IMR-90 (cell line): ENCODE measurements around the gene FJX1. TPM values are rescaled to one million over a fixed set of nuclear protein-coding genes. Genes with fewer than 3 reads are reported as not detected.

ENCODE experiments used
- ATAC-seq: fragments of 200-7000 bp; cut with Tn5 transposase; 2 replicates; pipeline ENCODE4 v1.9.1; 2020; ENCODE audit warnings: low read depth, mild to moderate bottlenecking, moderate library complexity
- BruUV-seq: library from RNA; stranded (reverse); fragments of 400-500 nt; replicated peaks from 2 replicates; lab custom pipeline; 2021; lab: Mats Ljungman, UMichigan
- CTCF ChIA-PET: fragments of 300-600 bp; formaldehyde crosslinking; extraction: SDS; loops from one replicate; lab custom pipeline; 2021; ENCODE audit warnings: antibody characterized with exemption; lab: Yijun Ruan, JAX
- POLR2A ChIA-PET: fragments of 300-600 bp; sonication (Branson Sonifier 250); formaldehyde crosslinking; loops from one replicate; lab custom pipeline; 2022; ENCODE audit warnings: antibody characterized with exemption; ENCODE audit not compliant: unreplicated experiment; lab: Charles Lee
- DNase-seq: peaks from one replicate; pipeline ENCODE4 v3.0.0; 2013
- H2AFZ ChIP-seq: replicated peaks from 2 replicates; pipeline ENCODE3; 2013; ENCODE audit warnings: low read length, mild to moderate bottlenecking; ENCODE audit not compliant: poor library complexity
- H2AK5ac ChIP-seq: 2 replicates; pipeline ENCODE4 v1.6.1; 2013; ENCODE audit warnings: low read depth, low read length, inconsistent platforms
- H2AK9ac ChIP-seq: replicated peaks from 2 replicates; pipeline ENCODE3; 2013; ENCODE audit warnings: mild to moderate bottlenecking, low read depth, low read length, moderate library complexity; ENCODE audit not compliant: poor library complexity
- H2BK120ac ChIP-seq: 2 replicates; pipeline ENCODE4 v1.6.1; 2013; ENCODE audit warnings: low read depth, low read length, inconsistent platforms
- H2BK15ac ChIP-seq: 3 replicates; pipeline ENCODE4 v1.6.1; 2013; ENCODE audit warnings: low read depth, low read length, inconsistent platforms
- H2BK20ac ChIP-seq: 2 replicates; pipeline ENCODE4 v1.6.1; 2013; ENCODE audit warnings: low read depth, mild to moderate bottlenecking, inconsistent platforms, low read length, moderate library complexity
- H2BK5ac ChIP-seq: 2 replicates; pipeline ENCODE4 v1.6.1; 2013; ENCODE audit warnings: mild to moderate bottlenecking, low read depth, low read length, inconsistent platforms; ENCODE audit not compliant: poor library complexity, severe bottlenecking
- H3K14ac ChIP-seq: replicated peaks from 2 replicates; pipeline ENCODE4 v1.6.1; 2013; ENCODE audit warnings: low read depth, low read length, inconsistent platforms
- H3K18ac ChIP-seq: 2 replicates; pipeline ENCODE4 v1.6.1; 2013; ENCODE audit warnings: low read depth, low read length, control low read depth
- H3K23ac ChIP-seq: 2 replicates; pipeline ENCODE4 v1.6.1; 2013; ENCODE audit warnings: low read depth, low read length, inconsistent platforms
- H3K27ac ChIP-seq: 2 replicates; pipeline ENCODE4 v1.5.1; 2013; ENCODE audit warnings: mild to moderate bottlenecking, control low read depth, low read length; ENCODE audit not compliant: insufficient read depth
- H3K27me3 ChIP-seq: 2 replicates; pipeline ENCODE4 v1.6.1; 2013; ENCODE audit warnings: low read length; ENCODE audit not compliant: control insufficient read depth, insufficient read depth
- H3K36me3 ChIP-seq: 2 replicates; pipeline ENCODE4 v1.6.1; 2013; ENCODE audit warnings: low read length, mixed read lengths; ENCODE audit not compliant: control insufficient read depth, insufficient read depth
- H3K4ac ChIP-seq: 2 replicates; pipeline ENCODE4 v1.6.1; 2013; ENCODE audit warnings: low read depth, low read length, inconsistent platforms
- H3K4me1 ChIP-seq: 2 replicates; pipeline ENCODE4 v1.6.1; 2013; ENCODE audit warnings: low read length, mixed read lengths; ENCODE audit not compliant: control insufficient read depth, insufficient read depth
- H3K4me2 ChIP-seq: 2 replicates; pipeline ENCODE4 v1.6.1; 2013; ENCODE audit warnings: low read depth, mild to moderate bottlenecking, control low read depth, low read length, moderate library complexity
- H3K4me3 ChIP-seq: 2 replicates; pipeline ENCODE4 v1.5.1; 2013; ENCODE audit warnings: low read depth, mild to moderate bottlenecking, control low read depth, low read length, moderate library complexity; ENCODE audit not compliant: insufficient read depth
- H3K56ac ChIP-seq: 2 replicates; pipeline ENCODE4 v1.6.1; 2013; ENCODE audit warnings: low read length, inconsistent platforms; ENCODE audit not compliant: insufficient read depth; ENCODE audit errors: extremely low read depth
- H3K79me1 ChIP-seq, 2 experiments: 2 replicates each; pipeline ENCODE4 v1.6.1; 2013; ENCODE audit warnings: low read length in 2 of 2, inconsistent platforms in 1 of 2, low read depth in 1 of 2
- H3K9ac ChIP-seq: 2 replicates; pipeline ENCODE4 v1.6.1; 2013; ENCODE audit warnings: low read depth, low read length, control low read depth
- H3K9me1 ChIP-seq: 2 replicates; pipeline ENCODE4 v1.6.1; 2013; ENCODE audit warnings: low read length, inconsistent platforms; ENCODE audit not compliant: insufficient read depth
- H3K9me3 ChIP-seq: 2 replicates; pipeline ENCODE4 v1.6.1; 2013; ENCODE audit warnings: low read length; ENCODE audit not compliant: control insufficient read depth, insufficient read depth
- H4K20me1 ChIP-seq: 2 replicates; pipeline ENCODE4 v1.6.1; 2013; ENCODE audit warnings: low read length, inconsistent platforms; ENCODE audit not compliant: insufficient read depth
- H4K5ac ChIP-seq: 2 replicates; pipeline ENCODE4 v1.6.1; 2013; ENCODE audit warnings: mild to moderate bottlenecking, low read depth, low read length, control low read depth
- H4K8ac ChIP-seq, 2 experiments: 2 replicates each; pipeline ENCODE4 v1.6.1; 2013; ENCODE audit warnings: low read depth in 2 of 2, low read length in 2 of 2, control low read depth in 1 of 2, inconsistent platforms in 1 of 2
- H4K91ac ChIP-seq: 2 replicates; pipeline ENCODE4 v1.6.1; 2013; ENCODE audit warnings: low read depth, low read length, inconsistent platforms; ENCODE audit not compliant: insufficient read depth
- BHLHE40 ChIP-seq: fragments of 150-350 bp; IDR thresholded peaks from 2 replicates; pipeline ENCODE4 v1.6.1; 2016; ENCODE audit warnings: mild to moderate bottlenecking, low read depth, low read length
- CEBPB ChIP-seq: IDR thresholded peaks from 2 replicates; pipeline ENCODE4 v1.6.1; 2012; ENCODE audit warnings: low read depth, low read length, improper control_type of control experiment
- CHD1 ChIP-seq: IDR thresholded peaks from 2 replicates; pipeline ENCODE4 v1.6.1; 2012; ENCODE audit warnings: low read depth, low read length, improper control_type of control experiment
- CTCF ChIP-seq: conservative IDR thresholded peaks from 2 replicates; pipeline ENCODE4 v1.5.1; 2012; ENCODE audit warnings: mild to moderate bottlenecking, low read depth, low read length, improper control_type of control experiment
- ELK1 ChIP-seq: fragments of 150-350 bp; IDR thresholded peaks from 2 replicates; pipeline ENCODE4 v1.6.1; 2016; ENCODE audit warnings: low read depth, mild to moderate bottlenecking, low read length, moderate library complexity, borderline replicate concordance
- FOS ChIP-seq: fragments of 150-350 bp; IDR thresholded peaks from 2 replicates; pipeline ENCODE4 v1.6.1; 2016; ENCODE audit warnings: low read depth, low read length
- MAFK ChIP-seq: IDR thresholded peaks from 2 replicates; pipeline ENCODE4 v1.6.1; 2012; ENCODE audit warnings: low read depth, low read length, improper control_type of control experiment
- MAZ ChIP-seq: IDR thresholded peaks from 2 replicates; pipeline ENCODE4 v1.6.1; 2012; ENCODE audit warnings: low read depth, mild to moderate bottlenecking, low read length, improper control_type of control experiment, moderate library complexity, borderline replicate concordance
- MXI1 ChIP-seq: IDR thresholded peaks from 2 replicates; pipeline ENCODE4 v1.6.1; 2012; ENCODE audit warnings: low read depth, mild to moderate bottlenecking, low read length, moderate library complexity, borderline replicate concordance
- NFE2L2 ChIP-seq: fragments of 150-350 bp; IDR thresholded peaks from 2 replicates; pipeline ENCODE4 v1.6.1; 2016; ENCODE audit warnings: low read depth, mild to moderate bottlenecking, low read length
- POLR2A ChIP-seq: IDR thresholded peaks from 2 replicates; pipeline ENCODE4 v1.6.1; 2012; ENCODE audit warnings: mild to moderate bottlenecking, low read depth, low read length
- RAD21 ChIP-seq: IDR thresholded peaks from 2 replicates; pipeline ENCODE4 v1.6.1; 2012; ENCODE audit warnings: low read length, improper control_type of control experiment
- RFX5 ChIP-seq: IDR thresholded peaks from 2 replicates; pipeline ENCODE4 v1.8.0; 2012; ENCODE audit warnings: low read depth, mild to moderate bottlenecking, low read length, moderate library complexity
- SMC3 ChIP-seq: fragments of 150-350 bp; IDR thresholded peaks from 2 replicates; pipeline ENCODE4 v1.6.1; 2016; ENCODE audit warnings: low read depth, mild to moderate bottlenecking, antibody characterized with exemption, low read length, moderate library complexity
- USF2 ChIP-seq: fragments of 150-350 bp; IDR thresholded peaks from 2 replicates; pipeline ENCODE4 v1.6.1; 2017; ENCODE audit warnings: mild to moderate bottlenecking, antibody characterized with exemption, low read length, low read depth
- WGBS, 2 experiments: methylation state at CpG; one replicate each; pipeline versions ENCODE4 v1.1.5 to v1.1.7; 2013; ENCODE audit warnings: missing lambda C conversion rate in 2 of 2; ENCODE audit not compliant: insufficient read length in 1 of 2; ENCODE audit errors: extremely low coverage in 2 of 2; 5-methylcytosine and 5-hydroxymethylcytosine counted together
- dilution Hi-C: fragments of 300-500 bp; cut with HindIII; formaldehyde crosslinking; loops from one replicate; pipeline ENCODE4 v1.14.3; 2018; ENCODE audit warnings: low sequenced_read_pairs; ENCODE audit not compliant: unreplicated experiment
- in situ Hi-C: fragments of 300-500 bp; cut with MboI; formaldehyde crosslinking; loops from 3 replicates; pipeline ENCODE4 v1.14.3; 2019; ENCODE audit warnings: low sequenced_read_pairs, inconsistent platforms, mixed read lengths
- intact Hi-C: fragments of 100-400 bp; cut with micrococcal nuclease; formaldehyde crosslinking; loops from 2 replicates; pipeline ENCODE4 v1.10.0; 2022
- polyA plus RNA-seq, 3 experiments: library from polyadenylated mRNA; depleted of rRNA; stranded (reverse); fragments of >200 nt; gene quantifications; 2 replicates each; pipeline ENCODE4 v1.2.3, GENCODE V29; 2012; ENCODE audit warnings: low replicate concordance in 1 of 3
- total RNA-seq: library from RNA; depleted of rRNA; stranded (reverse); fragments of >200 nt; gene quantifications from 2 replicates; pipeline ENCODE4 v1.2.3, GENCODE V29; 2012

The FJX1 gene
- total and polyA plus RNA-seq, 2 of the 4 experiments (the other 2 are of a cell fraction), result 8.4 to 11.2 TPM

- Histone ChIP-seq H3K18ac (no peak overlapping the region), H2BK120ac (no peak overlapping the region), H3K9me3 (no peaks in the 10 kb centered on the region), H2AK9ac (no peak overlapping the region), H4K8ac (no peak overlapping the region), H3K36me3 (no peaks in the 10 kb centered on the region), H3K79me1 (no peaks in the 10 kb centered on the region), H3K14ac (no peak overlapping the region), H3K4me1 (peaks cover 2% of the 10 kb centered on the region; the same call in 1 of the 2 replicates), H3K56ac (no peak overlapping the region), H3K4me2 (no peak overlapping the region), H4K20me1 (no peaks in the 10 kb centered on the region), H2BK5ac (no peak overlapping the region), H3K23ac (no peak overlapping the region; the same call in 1 of the 2 replicates), H3K9ac (no peak overlapping the region), H3K27me3 (peaks cover 7% of the 10 kb centered on the region; the same call in 1 of the 2 replicates), H3K4me3 (no peak overlapping the region), H3K9me1 (no peaks in the 10 kb centered on the region), H2BK15ac (no peak overlapping the region), H2AK5ac (no peak overlapping the region), H3K27ac (no peak overlapping the region), H2BK20ac (no peak overlapping the region), H3K4ac (no peak overlapping the region), H2AFZ (no peak overlapping the region), H4K5ac (no peak overlapping the region), H4K91ac (no peak overlapping the region)
- no peak for TF ChIP-seq SMC3
- no peak for TF ChIP-seq NFE2L2
- TF ChIP-seq CTCF, result no peak
- no peak for TF ChIP-seq RAD21
- TF ChIP-seq POLR2A, result no peak
- no peak for TF ChIP-seq MAZ
- TF ChIP-seq USF2, result no peak
- TF ChIP-seq RFX5, result no peak
- TF ChIP-seq BHLHE40, result no peak
- TF ChIP-seq CEBPB, result no peak
- no peak for TF ChIP-seq CHD1
- no peak for TF ChIP-seq FOS
- no peak for TF ChIP-seq MAFK
- TF ChIP-seq MXI1, result no peak
- TF ChIP-seq ELK1, result no peak
- BruUV-seq, result no TSS peak
- POLR2A ChIA-PET, result no interaction called here
- WGBS, 2 experiments, result 100% methylated on average over 1 of the region's 6 CpGs; no CpG with 5 or more reads in 1 of the 2 experiments
- intact Hi-C loops (no loop called here), in situ Hi-C loops (loop anchor here (10.0 to 25.0 kb wide), 2 partner anchors 525 to 853 kb away; no protein-coding TSS in a partner anchor), dilution Hi-C loops (no loop called here)
- DNase-seq (no peak), ATAC-seq (no peak)
- CTCF ChIA-PET, result no interaction called here
These were observed 8.6 kb upstream of the FJX1 start for GRCh38 chr11:35609656-35610055.
